Common myeloid progenitor, CD34-positive (primary cell): ENCODE results near the gene ATN1.
A peak's percentile ranks its signal among the peaks of the same experiment; 100 is the strongest.

ENCODE experiments used
- CTCF ChIA-PET: fragments of 350-600 bp; sonication (Branson Sonifier 250); formaldehyde crosslinking; loops from one replicate; lab custom pipeline; 2021; ENCODE audit warnings: antibody characterized with exemption; lab: Charles Lee
- POLR2A ChIA-PET: fragments of 350-600 bp; sonication (Branson Sonifier 250); formaldehyde crosslinking; loops from one replicate; lab custom pipeline; 2021; ENCODE audit warnings: antibody characterized with exemption; lab: Charles Lee
- DNase-seq, 3 donors: peaks; one replicate each; pipeline versions ENCODE4 v3.0.0 to v3.0.0-alpha.2; 2013
- H3K27ac ChIP-seq, 2 experiments: 1 replicate in 1 of 2; 2 replicates in 1 of 2; pipeline ENCODE4 v1.7.0; 2013; ENCODE audit warnings: inconsistent platforms in 2 of 2, low read length in 2 of 2, mild to moderate bottlenecking in 2 of 2, low read depth in 1 of 2, moderate library complexity in 1 of 2; ENCODE audit not compliant: severe bottlenecking in 2 of 2, insufficient read depth in 1 of 2, poor library complexity in 1 of 2
- H3K27me3 ChIP-seq, 5 experiments: replicated peaks in 2 of 5; 1 replicate in 3 of 5; 2 replicates in 2 of 5; pipeline versions ENCODE4 v1.6.1 to v1.7.0; 2013; ENCODE audit warnings: low read length in 4 of 5, mild to moderate bottlenecking in 2 of 5, moderate library complexity in 2 of 5, inconsistent platforms in 1 of 5; ENCODE audit not compliant: insufficient read depth in 5 of 5, control insufficient read depth in 4 of 5
- H3K36me3 ChIP-seq, 4 experiments: 1 replicate in 2 of 4; 2 replicates in 2 of 4; pipeline versions ENCODE4 v1.6.1 to v1.7.0; 2013; ENCODE audit warnings: low read length in 3 of 4, control low read depth in 1 of 4, mild to moderate bottlenecking in 1 of 4; ENCODE audit not compliant: control insufficient read depth in 4 of 4, insufficient read depth in 4 of 4
- H3K4me1 ChIP-seq, 4 experiments: 1 replicate in 3 of 4; 2 replicates in 1 of 4; pipeline versions ENCODE4 v1.6.1 to v1.7.1; 2013; ENCODE audit warnings: low read length in 3 of 4, mild to moderate bottlenecking in 3 of 4, control low read depth in 1 of 4, inconsistent platforms in 1 of 4, moderate library complexity in 1 of 4; ENCODE audit not compliant: control insufficient read depth in 4 of 4, insufficient read depth in 4 of 4; ENCODE audit errors: control extremely low read depth in 1 of 4
- H3K4me3 ChIP-seq, 7 experiments: 1 replicate in 4 of 7; 2 replicates in 3 of 7; pipeline versions ENCODE4 v1.5.1 to v1.7.0; 2013; ENCODE audit warnings: mild to moderate bottlenecking in 7 of 7, low read length in 6 of 7, moderate library complexity in 6 of 7, inconsistent platforms in 2 of 7, low read depth in 2 of 7, control low read depth in 1 of 7; ENCODE audit not compliant: insufficient read depth in 4 of 7, control insufficient read depth in 1 of 7; ENCODE audit errors: extremely low read depth in 1 of 7
- H3K9me3 ChIP-seq, 5 experiments: 1 replicate in 4 of 5; 2 replicates in 1 of 5; pipeline versions ENCODE4 v1.6.1 to v1.7.1; 2013; ENCODE audit warnings: low read length in 4 of 5, mild to moderate bottlenecking in 2 of 5, inconsistent platforms in 1 of 5, low read depth in 1 of 5, moderate library complexity in 1 of 5; ENCODE audit not compliant: control insufficient read depth in 4 of 5, insufficient read depth in 2 of 5; ENCODE audit errors: control extremely low read depth in 1 of 5
- WGBS: methylation state at CpG from one replicate; pipeline ENCODE4 v1.1.5; 2013; ENCODE audit not compliant: insufficient coverage; 5-methylcytosine and 5-hydroxymethylcytosine counted together

The ATN1 gene

GRCh38 chr12:6963016-6963731, 35.4 kb downstream of the ATN1 start:
- Histone ChIP-seq H3K9me3 (no peaks in the 10 kb centered on the region), H3K27ac (peak overlapping the region in 1 of 2 experiments; percentile 73), H3K4me1 (peaks cover 5 to 68% (median 59%) of the 10 kb centered on the region in 4 experiments), H3K27me3 (no peaks in the 10 kb centered on the region), H3K36me3 (peaks cover 16 to 69% (median 35%) of the 10 kb centered on the region in 4 experiments), H3K4me3 (no peak overlapping the region)
- 90% methylated on average over 14 of the region's 32 CpGs for WGBS
- POLR2A ChIA-PET, result interaction anchor here (2.8 to 3.9 kb wide), 2 partner anchors 19 kb away, joined by 42 read pairs; partner anchors contain the start of genes C12orf57 and RNU7-1
- CTCF ChIA-PET, result interaction anchor here (1.5 to 13.5 kb wide), 7 partner anchors 9 to 148 kb away, joined by 5 to 441 read pairs (median 12); partner anchors contain the start of genes C12orf57, PTPN6, RNU7-1 and SPSB2
- no peak for DNase-seq

GRCh38 chr12:6963791-6964413, 36.1 kb downstream of the ATN1 start:
- CTCF ChIA-PET, result interaction anchor here (1.0 to 13.5 kb wide), 14 partner anchors 8 to 148 kb away, joined by 3 to 441 read pairs (median 6); partner anchors contain the start of genes C12orf57, PTPN6, RNU7-1 and SPSB2
- H3K9me3 ChIP-seq, result no peaks in the 10 kb centered on the region
- H3K27me3 ChIP-seq, result no peaks in the 10 kb centered on the region
- H3K27ac ChIP-seq, result peak overlapping the region in 1 of 2 experiments; percentile 8
- no peak for DNase-seq
- no peak overlapping the region for H3K4me3 ChIP-seq
- WGBS, result 91% methylated on average over 15 of the region's 17 CpGs
- POLR2A ChIA-PET, result interaction anchor here (3.9 kb wide), 1 partner anchor 19 kb away, joined by 42 read pairs; the partner anchor contains the start of genes C12orf57 and RNU7-1
- peaks cover 15 to 69% (median 40%) of the 10 kb centered on the region in 4 experiments for H3K36me3 ChIP-seq
- H3K4me1 ChIP-seq, result peaks cover 2 to 66% (median 54%) of the 10 kb centered on the region in 4 experiments

- ChIA-PET CTCF (interaction anchor here (1.0 to 13.5 kb wide), 14 partner anchors 9 to 147 kb away, joined by 3 to 441 read pairs (median 5); partner anchors contain the start of genes C12orf57, PTPN6 and RNU7-1), POLR2A (interaction anchor here (3.9 kb wide), 1 partner anchor 20 kb away, joined by 42 read pairs; the partner anchor contains the start of genes C12orf57 and RNU7-1)
- DNase-seq, result no peak
- no peak overlapping the region for H3K4me3 ChIP-seq
- peak overlapping the region in 1 of 2 experiments; percentile 50 for H3K27ac ChIP-seq
- WGBS, result 73% methylated on average over 7 of the region's 8 CpGs
- H3K27me3 ChIP-seq, result no peaks in the 10 kb centered on the region
- peaks cover 2 to 66% (median 53%) of the 10 kb centered on the region in 4 experiments for H3K4me1 ChIP-seq
- peaks cover 16 to 70% (median 40%) of the 10 kb centered on the region in 4 experiments for H3K36me3 ChIP-seq
- no peaks in the 10 kb centered on the region for H3K9me3 ChIP-seq
These were observed 36.9 kb downstream of the ATN1 start for GRCh38 chr12:6964605-6965025.

- H3K4me3 ChIP-seq, result no peak overlapping the region
- 40% methylated on average over 8 of the region's 12 CpGs for WGBS
- POLR2A ChIA-PET, result interaction anchor here (3.9 kb wide), 1 partner anchor 20 kb away, joined by 42 read pairs; the partner anchor contains the start of genes C12orf57 and RNU7-1
- no peaks in the 10 kb centered on the region for H3K9me3 ChIP-seq
- peak overlapping the region in 1 of 2 experiments; percentile 50 for H3K27ac ChIP-seq
- H3K36me3 ChIP-seq, result peaks cover 16 to 65% (median 36%) of the 10 kb centered on the region in 4 experiments
- no peaks in the 10 kb centered on the region for H3K27me3 ChIP-seq
- DNase-seq, result peak; percentile 89 to 94 (median 91)
- H3K4me1 ChIP-seq, result peaks cover 2 to 64% (median 54%) of the 10 kb centered on the region in 4 experiments
- CTCF ChIA-PET, result interaction anchor here (0.7 to 13.5 kb wide), 18 partner anchors 9 to 180 kb away, joined by 3 to 441 read pairs (median 5); partner anchors contain the start of genes C12orf57, PTPN6, RNU7-1 and SPSB2
These were observed 37.4 kb downstream of the ATN1 start for GRCh38 chr12:6965026-6965661.

GRCh38 chr12:6965714-6966113, 38.0 kb downstream of the ATN1 start:
- no peaks in the 10 kb centered on the region for H3K27me3 ChIP-seq
- H3K27ac ChIP-seq, result no peak overlapping the region
- 88% methylated on average over 3 of the region's 4 CpGs for WGBS
- ChIA-PET POLR2A (interaction anchor here (3.9 kb wide), 1 partner anchor 21 kb away, joined by 42 read pairs; the partner anchor contains the start of genes C12orf57 and RNU7-1), CTCF (interaction anchor here (0.7 to 13.5 kb wide), 12 partner anchors 10 to 179 kb away, joined by 3 to 441 read pairs (median 4); partner anchors contain the start of genes C12orf57, C1R, PTPN6 and RNU7-1)
- DNase-seq, result no peak
- no peak overlapping the region for H3K4me3 ChIP-seq
- peaks cover 14 to 59% (median 31%) of the 10 kb centered on the region in 4 experiments for H3K36me3 ChIP-seq
- no peaks in the 10 kb centered on the region for H3K9me3 ChIP-seq
- peaks cover 2 to 58% (median 49%) of the 10 kb centered on the region in 4 experiments for H3K4me1 ChIP-seq

- CTCF ChIA-PET, result interaction anchor here (0.5 to 13.5 kb wide), 13 partner anchors 9 to 179 kb away, joined by 3 to 441 read pairs (median 3); partner anchors contain the start of genes C12orf57, C1R, PTPN6 and RNU7-1
- no peaks in the 10 kb centered on the region for H3K27me3 ChIP-seq
- H3K4me3 ChIP-seq, result no peak overlapping the region
- H3K27ac ChIP-seq, result no peak overlapping the region
- H3K4me1 ChIP-seq, result peaks cover 2 to 52% (median 43%) of the 10 kb centered on the region in 4 experiments
- 96% methylated on average over 7 of the region's 7 CpGs for WGBS
- no peak for DNase-seq
- H3K9me3 ChIP-seq, result no peaks in the 10 kb centered on the region
- peaks cover 13 to 53% (median 28%) of the 10 kb centered on the region in 4 experiments for H3K36me3 ChIP-seq
- POLR2A ChIA-PET, result interaction anchor here (0.6 to 3.9 kb wide), 2 partner anchors 22 to 161 kb away, joined by 5 to 42 read pairs; partner anchors contain the start of genes C12orf57 and RNU7-1
These were observed 38.6 kb downstream of the ATN1 start for GRCh38 chr12:6966351-6966750.
